ENCODE results near the gene DNAJB4. TPM values are rescaled to one million over a fixed set of nuclear protein-coding genes. Genes with fewer than 3 reads are reported as not detected.

Gene DNAJB4
- 100 to 1,000 TPM in 3 of 4 donors, 10 to 100 TPM in 1; 98.8 to 209 (median 146) TPM for total RNA-seq
- 100 to 1,000 TPM in 1 of 3 donors, 10 to 100 TPM in 2; 34.9 to 175 (median 85.7) TPM for polyA plus RNA-seq
- long read RNA-seq, donor 1, transcript DNAJB4-206 (3 exons, 949 nt): minor isoform, 6 of 74 reads
- long read RNA-seq, donor 1, transcript DNAJB4-201 (3 exons, 2,988 nt): major isoform, 63 of 74 reads
- long read RNA-seq, donor 1, partial matches to known transcripts: 3 of 74 reads
- long read RNA-seq, donor 1, other reads (novel, unspliced or antisense): 2 of 74 reads
- long read RNA-seq, donor 2, transcript DNAJB4-206 (3 exons, 949 nt): minor isoform, 16 of 224 reads
- long read RNA-seq, donor 2, transcript DNAJB4-201 (3 exons, 2,988 nt): major isoform, 187 of 224 reads
- long read RNA-seq, donor 2, partial matches to known transcripts: 13 of 224 reads
- long read RNA-seq, donor 2, other reads (novel, unspliced or antisense): 8 of 224 reads

DNA sequence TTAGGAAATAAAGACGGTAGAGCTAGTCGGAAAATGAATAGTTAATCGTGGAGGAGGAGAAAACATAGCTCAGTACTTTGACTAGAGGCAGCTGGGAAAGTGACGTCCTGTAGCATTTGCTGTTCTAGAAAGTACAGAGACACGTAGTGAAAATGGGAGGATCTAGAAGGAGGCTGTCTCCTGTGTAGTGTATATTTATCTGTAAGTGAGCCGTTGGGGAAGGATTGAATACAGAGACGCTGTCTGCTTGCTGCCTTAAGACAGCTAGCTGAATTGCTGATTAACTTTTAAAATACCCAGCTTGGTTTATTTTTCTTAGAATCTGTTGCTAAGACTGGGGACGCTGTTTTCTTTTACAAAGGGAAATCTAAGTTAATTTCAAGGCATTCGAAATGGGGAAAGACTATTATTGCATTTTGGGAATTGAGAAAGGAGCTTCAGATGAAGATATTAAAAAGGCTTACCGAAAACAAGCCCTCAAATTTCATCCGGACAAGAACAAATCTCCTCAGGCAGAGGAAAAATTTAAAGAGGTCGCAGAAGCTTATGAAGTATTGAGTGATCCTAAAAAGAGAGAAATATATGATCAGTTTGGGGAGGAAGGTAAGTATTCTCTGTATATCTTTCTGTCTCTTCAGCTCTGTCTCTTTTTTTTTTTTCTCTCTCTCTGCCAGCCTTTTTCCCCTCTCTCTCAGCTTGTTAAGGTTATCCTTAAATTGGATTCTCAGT, at the start of gene DNAJB4:
Gene DNAJB4, plus strand, starts transcription at position 221 of the 729 bp plus-strand sequence. Its CDS starts 172 bp downstream, at position 393.
- ATAC-seq: peak; percentile 96 to 99 (median 98)
- Histone ChIP-seq H3K4me1 (peaks cover 31% of the 10 kb centered on the region), H3K9me3 (no peaks in the 10 kb centered on the region), H3K4me3 (peak within 1 kb of the TSS; percentile 69), H3K36me3 (ENCODE audit: insufficient read depth in 1 of 2, low read depth in 1 of 2) (no peaks in the 10 kb centered on the region), H3K27ac (peak within 1 kb of the TSS; percentile 95), H3K27me3 (ENCODE audit: insufficient read depth in 3 of 3, low read length in 2 of 3) (no peaks in the 10 kb centered on the region)
- TF ChIP-seq, protein P1, sequence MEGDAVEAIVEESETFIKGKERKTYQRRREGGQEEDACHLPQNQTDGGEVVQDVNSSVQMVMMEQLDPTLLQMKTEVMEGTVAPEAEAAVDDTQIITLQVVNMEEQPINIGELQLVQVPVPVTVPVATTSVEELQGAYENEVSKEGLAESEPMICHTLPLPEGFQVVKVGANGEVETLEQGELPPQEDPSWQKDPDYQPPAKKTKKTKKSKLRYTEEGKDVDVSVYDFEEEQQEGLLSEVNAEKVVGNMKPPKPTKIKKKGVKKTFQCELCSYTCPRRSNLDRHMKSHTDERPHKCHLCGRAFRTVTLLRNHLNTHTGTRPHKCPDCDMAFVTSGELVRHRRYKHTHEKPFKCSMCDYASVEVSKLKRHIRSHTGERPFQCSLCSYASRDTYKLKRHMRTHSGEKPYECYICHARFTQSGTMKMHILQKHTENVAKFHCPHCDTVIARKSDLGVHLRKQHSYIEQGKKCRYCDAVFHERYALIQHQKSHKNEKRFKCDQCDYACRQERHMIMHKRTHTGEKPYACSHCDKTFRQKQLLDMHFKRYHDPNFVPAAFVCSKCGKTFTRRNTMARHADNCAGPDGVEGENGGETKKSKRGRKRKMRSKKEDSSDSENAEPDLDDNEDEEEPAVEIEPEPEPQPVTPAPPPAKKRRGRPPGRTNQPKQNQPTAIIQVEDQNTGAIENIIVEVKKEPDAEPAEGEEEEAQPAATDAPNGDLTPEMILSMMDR (IDR thresholded peaks at IDR 0.05): no peak
- intact Hi-C loops (cut with DNase I): loop anchor here (1.0 to 10.0 kb wide), 4 partner anchors 26 to 110 kb away; partner anchors contain the start of gene FUBP1 (in 1 of the 2)
- no peak for DNase-seq
- WGBS, 3 donors: 0 to 1% (median 1%) methylated on average over 12 of the region's 12 CpGs

DNA sequence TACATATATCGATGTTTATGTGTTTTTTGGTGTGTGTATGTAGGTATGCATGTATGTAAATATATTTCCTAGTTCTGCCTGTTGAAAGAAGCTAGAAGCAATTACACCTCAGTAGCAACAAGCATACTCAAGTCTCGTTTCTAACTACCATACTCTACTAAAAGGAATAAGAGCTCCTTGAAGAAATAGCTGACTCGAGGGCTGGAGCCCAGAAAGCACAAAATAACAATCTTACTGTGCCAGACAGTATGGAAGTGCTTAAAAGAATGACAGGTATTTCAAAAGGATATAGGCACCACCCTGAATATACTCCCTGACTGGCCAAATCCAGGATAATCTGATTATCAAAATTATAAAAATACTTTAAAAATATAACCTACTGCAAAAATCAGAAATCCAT, 49.0 kb upstream of the DNAJB4 start:
- DNase-seq (no peak), ATAC-seq (no peak)
- no peak overlapping the region for H3K4me3 ChIP-seq
- 90 to 92% (median 91%) methylated on average over 3 of the region's 3 CpGs for WGBS, 3 donors
- H3K9me3 ChIP-seq: no peaks in the 10 kb centered on the region
- TF ChIP-seq, protein P1 (IDR thresholded peaks at IDR 0.05): no peak
- H3K4me1 ChIP-seq: peaks cover 3% of the 10 kb centered on the region
- H3K36me3 ChIP-seq (ENCODE audit: insufficient read depth in 1 of 2, low read depth in 1 of 2): peaks cover 19 to 100% of the 10 kb centered on the region in 2 donors
- intact Hi-C loops (cut with DNase I): loop anchor here in 1 of 2 donors (5.0 kb wide), 1 partner anchor 243 kb away; no protein-coding TSS in a partner anchor
- H3K27ac ChIP-seq: no peak overlapping the region
- H3K27me3 ChIP-seq (ENCODE audit: insufficient read depth in 3 of 3, low read length in 2 of 3): no peaks in the 10 kb centered on the region

DNA sequence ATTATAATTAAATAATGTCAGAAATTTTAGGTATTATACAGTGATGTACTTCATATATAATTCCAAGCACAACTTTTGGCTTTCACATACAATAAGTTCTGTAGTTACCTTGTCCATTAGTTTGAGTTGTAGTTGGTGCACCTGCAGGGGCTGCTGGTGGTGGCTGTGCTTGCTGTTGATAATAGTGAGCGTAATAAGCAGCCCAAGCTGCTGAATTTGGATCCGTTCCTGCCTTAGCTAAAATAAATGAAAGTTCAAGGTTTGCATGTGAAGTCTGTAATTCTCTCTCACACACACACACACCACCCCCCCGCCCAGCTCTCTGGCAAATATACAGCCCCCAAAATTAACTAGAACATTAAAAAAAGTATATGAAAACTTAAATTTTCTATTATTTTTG, 48.3 kb upstream of the DNAJB4 start:
- DNase-seq (no peak), ATAC-seq (no peak)
- peaks cover 20 to 100% of the 10 kb centered on the region in 2 donors for H3K36me3 ChIP-seq (ENCODE audit: insufficient read depth in 1 of 2, low read depth in 1 of 2)
- H3K4me3 ChIP-seq: no peak overlapping the region
- TF ChIP-seq, protein P1 (IDR thresholded peaks at IDR 0.05): no peak
- no peaks in the 10 kb centered on the region for H3K27me3 ChIP-seq (ENCODE audit: insufficient read depth in 3 of 3, low read length in 2 of 3)
- intact Hi-C loops (cut with DNase I): loop anchor here in 1 of 2 donors (5.0 kb wide), 1 partner anchor 244 kb away; no protein-coding TSS in a partner anchor
- H3K4me1 ChIP-seq: no peaks in the 10 kb centered on the region
- WGBS, 3 donors: 89 to 93% (median 90%) methylated on average over 3 of the region's 3 CpGs
- H3K9me3 ChIP-seq: no peaks in the 10 kb centered on the region
- H3K27ac ChIP-seq: no peak overlapping the region

DNA sequence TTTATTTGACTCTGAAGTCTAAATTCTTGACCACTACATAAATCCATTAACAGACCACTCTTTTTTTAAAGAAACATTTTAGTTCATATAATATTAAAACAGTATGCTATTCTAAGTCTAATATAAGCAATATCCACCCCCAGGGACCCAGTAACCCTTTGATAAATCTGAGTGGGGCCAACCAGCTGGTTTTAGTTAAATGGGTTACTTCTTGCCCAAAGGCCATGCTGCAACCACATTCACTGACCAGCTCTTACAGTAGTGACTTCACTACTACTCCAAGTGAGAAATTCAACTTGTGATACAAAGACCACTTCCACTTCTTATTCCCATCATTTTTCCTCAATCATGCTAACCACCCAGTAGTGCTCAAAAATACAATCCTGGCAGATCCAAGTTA, 46.3 kb upstream of the DNAJB4 start:
- DNase-seq: no peak
- H3K27ac ChIP-seq: no peak overlapping the region

More for the DNA sequence above, 46.3 kb upstream of the DNAJB4 start:
- TF ChIP-seq, protein P1 (IDR thresholded peaks at IDR 0.05): no peak
- peaks cover 28 to 100% of the 10 kb centered on the region in 2 donors for H3K36me3 ChIP-seq (ENCODE audit: insufficient read depth in 1 of 2, low read depth in 1 of 2)
- ATAC-seq: no peak
- H3K27me3 ChIP-seq (ENCODE audit: insufficient read depth in 3 of 3, low read length in 2 of 3): no peaks in the 10 kb centered on the region
- H3K4me1 ChIP-seq: no peaks in the 10 kb centered on the region
- no peaks in the 10 kb centered on the region for H3K9me3 ChIP-seq
- intact Hi-C loops (cut with DNase I): loop anchor here in 1 of 2 donors (5.0 kb wide), 1 partner anchor 246 kb away; no protein-coding TSS in a partner anchor
- H3K4me3 ChIP-seq: no peak overlapping the region
